ENCODE measurements around the gene ALS2.

DNA sequence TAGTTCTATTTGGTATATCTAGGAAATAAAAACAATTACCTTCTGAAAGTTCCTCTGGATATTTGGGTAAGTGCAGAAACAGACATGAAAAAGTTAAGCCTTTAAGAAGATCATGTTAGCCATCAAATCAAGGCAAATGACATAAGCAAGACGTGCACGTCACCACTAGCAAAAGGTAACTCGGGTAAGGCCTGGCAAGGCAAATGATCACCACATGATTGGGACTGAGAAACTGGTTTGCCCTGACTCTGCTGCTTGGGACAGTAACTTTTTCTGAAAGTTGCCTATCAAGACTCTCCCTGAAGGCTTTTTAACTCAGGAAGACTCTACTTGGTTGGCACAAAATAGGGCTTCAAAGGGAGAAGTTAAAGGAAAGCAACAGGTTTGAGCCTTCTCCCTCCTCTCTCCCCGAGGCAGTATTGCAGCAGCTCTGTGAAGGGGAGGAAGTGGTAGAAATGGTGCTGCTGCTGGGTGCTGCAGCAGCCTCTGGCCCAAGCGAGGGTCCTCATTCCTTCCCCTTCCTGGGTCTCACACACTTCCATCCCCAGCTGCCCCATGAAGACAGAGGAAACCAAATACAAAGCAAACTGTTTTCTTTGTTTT, 120.3 kb downstream of the ALS2 start:
- TF ChIP-seq, protein P1, sequence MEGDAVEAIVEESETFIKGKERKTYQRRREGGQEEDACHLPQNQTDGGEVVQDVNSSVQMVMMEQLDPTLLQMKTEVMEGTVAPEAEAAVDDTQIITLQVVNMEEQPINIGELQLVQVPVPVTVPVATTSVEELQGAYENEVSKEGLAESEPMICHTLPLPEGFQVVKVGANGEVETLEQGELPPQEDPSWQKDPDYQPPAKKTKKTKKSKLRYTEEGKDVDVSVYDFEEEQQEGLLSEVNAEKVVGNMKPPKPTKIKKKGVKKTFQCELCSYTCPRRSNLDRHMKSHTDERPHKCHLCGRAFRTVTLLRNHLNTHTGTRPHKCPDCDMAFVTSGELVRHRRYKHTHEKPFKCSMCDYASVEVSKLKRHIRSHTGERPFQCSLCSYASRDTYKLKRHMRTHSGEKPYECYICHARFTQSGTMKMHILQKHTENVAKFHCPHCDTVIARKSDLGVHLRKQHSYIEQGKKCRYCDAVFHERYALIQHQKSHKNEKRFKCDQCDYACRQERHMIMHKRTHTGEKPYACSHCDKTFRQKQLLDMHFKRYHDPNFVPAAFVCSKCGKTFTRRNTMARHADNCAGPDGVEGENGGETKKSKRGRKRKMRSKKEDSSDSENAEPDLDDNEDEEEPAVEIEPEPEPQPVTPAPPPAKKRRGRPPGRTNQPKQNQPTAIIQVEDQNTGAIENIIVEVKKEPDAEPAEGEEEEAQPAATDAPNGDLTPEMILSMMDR (IDR thresholded peaks at IDR 0.05): no peak
- TF ChIP-seq SMC3 (IDR thresholded peaks at IDR 0.05; ENCODE audit: low read depth, low read length): no peak
- no peak for TF ChIP-seq EP300 (IDR thresholded peaks at IDR 0.05; ENCODE audit: borderline replicate concordance in 1 of 2, low read depth in 1 of 2, low read length in 1 of 2)
- no peak for TF ChIP-seq MXI1 (IDR thresholded peaks at IDR 0.05; ENCODE audit: low read depth, low read length)
- no peak for TF ChIP-seq RFX5 (IDR thresholded peaks at IDR 0.05; ENCODE audit: low read length)
- TF ChIP-seq, protein P2, sequence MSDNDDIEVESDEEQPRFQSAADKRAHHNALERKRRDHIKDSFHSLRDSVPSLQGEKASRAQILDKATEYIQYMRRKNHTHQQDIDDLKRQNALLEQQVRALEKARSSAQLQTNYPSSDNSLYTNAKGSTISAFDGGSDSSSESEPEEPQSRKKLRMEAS (IDR thresholded peaks at IDR 0.05; ENCODE audit: low read depth): no peak
- TF ChIP-seq RXRA (IDR thresholded peaks at IDR 0.05; ENCODE audit: borderline replicate concordance, low read depth): no peak
- no peak for TF ChIP-seq RCOR1 (IDR thresholded peaks at IDR 0.05; ENCODE audit: low read length)
- TF ChIP-seq, protein P3, sequence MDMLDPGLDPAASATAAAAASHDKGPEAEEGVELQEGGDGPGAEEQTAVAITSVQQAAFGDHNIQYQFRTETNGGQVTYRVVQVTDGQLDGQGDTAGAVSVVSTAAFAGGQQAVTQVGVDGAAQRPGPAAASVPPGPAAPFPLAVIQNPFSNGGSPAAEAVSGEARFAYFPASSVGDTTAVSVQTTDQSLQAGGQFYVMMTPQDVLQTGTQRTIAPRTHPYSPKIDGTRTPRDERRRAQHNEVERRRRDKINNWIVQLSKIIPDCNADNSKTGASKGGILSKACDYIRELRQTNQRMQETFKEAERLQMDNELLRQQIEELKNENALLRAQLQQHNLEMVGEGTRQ (IDR thresholded peaks at IDR 0.05; ENCODE audit: borderline replicate concordance, low read depth, low read length): no peak
- TF ChIP-seq, protein P4, sequence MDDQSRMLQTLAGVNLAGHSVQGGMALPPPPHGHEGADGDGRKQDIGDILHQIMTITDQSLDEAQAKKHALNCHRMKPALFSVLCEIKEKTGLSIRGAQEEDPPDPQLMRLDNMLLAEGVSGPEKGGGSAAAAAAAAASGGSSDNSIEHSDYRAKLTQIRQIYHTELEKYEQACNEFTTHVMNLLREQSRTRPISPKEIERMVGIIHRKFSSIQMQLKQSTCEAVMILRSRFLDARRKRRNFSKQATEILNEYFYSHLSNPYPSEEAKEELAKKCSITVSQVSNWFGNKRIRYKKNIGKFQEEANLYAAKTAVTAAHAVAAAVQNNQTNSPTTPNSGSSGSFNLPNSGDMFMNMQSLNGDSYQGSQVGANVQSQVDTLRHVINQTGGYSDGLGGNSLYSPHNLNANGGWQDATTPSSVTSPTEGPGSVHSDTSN (IDR thresholded peaks at IDR 0.05): no peak
